Memory B cell (primary cell): Measurements from ENCODE around the gene OR10A6.

Experiments
- ATAC-seq: fragments of 150-1000 bp; cut with Tn5 transposase; 2 replicates; pipeline ENCODE4 v1.10.0; 2021; ENCODE audit warnings: low read depth, mild to moderate bottlenecking, moderate library complexity
- DNase-seq, 2 donors: peaks; one replicate each; pipeline ENCODE4 v3.0.0; 2022; ENCODE audit warnings: low spot score in 2 of 2
- H3K27ac Mint-ChIP-seq: one replicate; pipeline ENCODE4 v1.8.0; 2022; ENCODE audit warnings: mild to moderate bottlenecking, moderate library complexity, mixed read lengths
- H3K27me3 Mint-ChIP-seq: one replicate; pipeline ENCODE4 v1.8.0; 2022; ENCODE audit warnings: mixed read lengths
- H3K36me3 Mint-ChIP-seq: one replicate; pipeline ENCODE4 v1.8.0; 2022; ENCODE audit warnings: mild to moderate bottlenecking, mixed read lengths
- H3K4me1 Mint-ChIP-seq: one replicate; pipeline ENCODE4 v1.8.0; 2022; ENCODE audit warnings: mixed read lengths
- H3K4me3 Mint-ChIP-seq: one replicate; pipeline ENCODE4 v1.8.0; 2022; ENCODE audit warnings: mild to moderate bottlenecking, moderate library complexity, mixed read lengths
- H3K9me3 Mint-ChIP-seq: one replicate; pipeline ENCODE4 v1.8.0; 2022; ENCODE audit warnings: mixed read lengths

OR10A6 gene, protein sequence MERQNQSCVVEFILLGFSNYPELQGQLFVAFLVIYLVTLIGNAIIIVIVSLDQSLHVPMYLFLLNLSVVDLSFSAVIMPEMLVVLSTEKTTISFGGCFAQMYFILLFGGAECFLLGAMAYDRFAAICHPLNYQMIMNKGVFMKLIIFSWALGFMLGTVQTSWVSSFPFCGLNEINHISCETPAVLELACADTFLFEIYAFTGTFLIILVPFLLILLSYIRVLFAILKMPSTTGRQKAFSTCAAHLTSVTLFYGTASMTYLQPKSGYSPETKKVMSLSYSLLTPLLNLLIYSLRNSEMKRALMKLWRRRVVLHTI

DNA sequence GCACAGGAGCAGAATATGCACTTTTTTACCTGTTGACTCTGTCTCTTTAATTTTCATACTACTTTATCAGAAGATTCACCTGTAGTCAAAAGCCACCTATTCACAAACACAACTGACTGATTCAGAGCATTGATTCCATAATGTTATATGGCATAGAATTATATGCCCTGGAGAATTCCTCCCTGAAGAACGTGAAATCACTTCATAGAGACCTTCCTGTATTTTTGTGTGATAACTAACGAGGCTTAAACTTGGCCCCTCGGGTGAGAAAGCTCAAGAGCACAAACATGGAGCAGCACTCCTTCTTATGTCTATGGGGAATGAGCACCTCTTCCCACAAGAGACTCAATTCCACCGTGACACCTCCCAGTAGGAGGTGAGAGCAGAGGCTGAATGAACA, at the start of gene OR10A6:
OR10A6 (minus strand) TSS at position 101 of the 400 bp plus-strand sequence. CDS start 2,606 bp downstream, outside the sequence.
- Mint-ChIP-seq H3K36me3 (no peaks in the 10 kb centered on the region), H3K4me3 (no peak within 1 kb of the TSS), H3K27ac (no peak within 1 kb of the TSS), H3K4me1 (no peaks in the 10 kb centered on the region), H3K27me3 (peaks cover 9% of the 10 kb centered on the region), H3K9me3 (no peaks in the 10 kb centered on the region)
- ATAC-seq (no peak), DNase-seq (no peak)

DNA sequence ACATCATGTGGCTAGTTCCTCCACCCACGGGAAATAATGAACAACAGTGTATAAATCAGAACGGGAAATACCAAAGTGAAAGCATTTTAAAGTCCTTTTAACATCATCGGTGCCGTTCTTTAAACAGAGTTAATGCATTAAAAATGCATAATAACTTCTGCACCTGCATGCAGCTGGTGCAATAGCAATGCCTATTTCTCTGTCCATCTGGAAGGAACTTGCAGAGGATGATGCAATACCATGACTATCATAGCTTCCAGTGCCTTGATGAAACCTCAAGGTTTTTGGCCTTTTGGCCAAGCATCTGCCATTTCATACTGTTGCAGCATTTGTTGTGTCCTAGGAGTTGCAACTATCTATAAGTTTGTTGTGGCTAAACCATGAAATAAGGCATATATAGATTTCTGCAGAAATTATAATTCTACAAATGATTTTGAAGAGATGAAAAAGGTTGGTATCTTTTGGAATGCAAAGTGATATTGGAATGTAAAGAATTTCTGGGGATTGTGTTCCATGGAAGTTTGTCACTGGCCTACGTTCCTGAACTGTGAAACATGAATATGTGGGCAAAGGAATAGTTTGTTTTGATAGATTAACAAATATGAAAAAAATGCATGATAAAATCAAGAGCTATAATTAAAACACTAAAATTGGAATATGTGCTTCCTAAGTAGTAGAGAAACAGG, 46.3 kb upstream of the OR10A6 start:
- no peak overlapping the region for H3K27ac Mint-ChIP-seq
- H3K27me3 Mint-ChIP-seq = no peaks in the 10 kb centered on the region
- ATAC-seq (no peak), DNase-seq (no peak)
- H3K4me1 Mint-ChIP-seq = no peaks in the 10 kb centered on the region
- H3K9me3 Mint-ChIP-seq = no peaks in the 10 kb centered on the region
- no peaks in the 10 kb centered on the region for H3K36me3 Mint-ChIP-seq
- H3K4me3 Mint-ChIP-seq = no peak overlapping the region

DNA sequence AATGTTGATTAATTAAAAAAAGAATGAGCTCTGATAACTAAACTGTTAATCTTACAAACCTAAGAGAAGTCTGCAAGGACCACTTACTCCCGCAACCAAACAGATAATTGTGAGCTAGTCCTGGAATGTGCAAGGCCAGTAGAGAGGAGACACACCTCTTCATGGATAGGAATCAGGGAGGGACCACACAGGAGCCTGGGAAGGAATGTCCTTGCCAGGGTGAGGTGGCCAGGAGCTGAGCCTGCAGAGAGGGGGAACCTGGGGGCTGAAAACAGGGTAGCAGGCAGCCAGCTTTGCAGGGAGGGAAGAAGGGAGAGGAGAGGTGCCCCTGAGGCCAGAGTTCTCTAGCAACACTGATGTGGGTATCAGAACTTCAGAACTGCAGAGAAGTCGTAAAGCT, 43.6 kb upstream of the OR10A6 start:
- H3K9me3 Mint-ChIP-seq = no peaks in the 10 kb centered on the region
- no peak for DNase-seq
- no peaks in the 10 kb centered on the region for H3K36me3 Mint-ChIP-seq

DNA sequence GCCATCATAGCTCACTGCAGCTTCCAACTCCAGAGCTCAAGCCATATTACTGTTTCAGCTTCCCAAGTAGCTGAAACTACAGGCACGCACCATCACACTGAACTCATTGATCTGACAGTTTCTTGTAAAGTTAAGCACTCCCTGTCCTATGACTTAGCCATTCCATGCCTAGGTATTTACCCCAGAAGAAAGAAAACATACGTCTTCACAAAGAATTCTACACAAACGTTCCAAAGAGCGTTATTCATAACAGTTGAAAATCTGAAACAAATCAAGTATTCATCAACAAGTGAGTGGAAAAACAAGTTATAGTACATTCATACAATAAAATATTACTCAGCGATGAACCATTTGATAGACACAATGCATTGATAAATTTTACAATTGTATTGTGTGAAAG, 41.9 kb upstream of the OR10A6 start:
- H3K9me3 Mint-ChIP-seq = no peaks in the 10 kb centered on the region
- no peak overlapping the region for H3K27ac Mint-ChIP-seq
- no peak overlapping the region for H3K4me3 Mint-ChIP-seq
- no peaks in the 10 kb centered on the region for H3K36me3 Mint-ChIP-seq
- DNase-seq = no peak
- H3K27me3 Mint-ChIP-seq = peaks cover 11% of the 10 kb centered on the region
- no peak for ATAC-seq
- no peaks in the 10 kb centered on the region for H3K4me1 Mint-ChIP-seq

More for the DNA sequence above, 43.6 kb upstream of the OR10A6 start:
- ATAC-seq = no peak
- Mint-ChIP-seq H3K4me1 (no peaks in the 10 kb centered on the region), H3K27me3 (peaks cover 5% of the 10 kb centered on the region), H3K27ac (no peak overlapping the region), H3K4me3 (no peak overlapping the region)

DNA sequence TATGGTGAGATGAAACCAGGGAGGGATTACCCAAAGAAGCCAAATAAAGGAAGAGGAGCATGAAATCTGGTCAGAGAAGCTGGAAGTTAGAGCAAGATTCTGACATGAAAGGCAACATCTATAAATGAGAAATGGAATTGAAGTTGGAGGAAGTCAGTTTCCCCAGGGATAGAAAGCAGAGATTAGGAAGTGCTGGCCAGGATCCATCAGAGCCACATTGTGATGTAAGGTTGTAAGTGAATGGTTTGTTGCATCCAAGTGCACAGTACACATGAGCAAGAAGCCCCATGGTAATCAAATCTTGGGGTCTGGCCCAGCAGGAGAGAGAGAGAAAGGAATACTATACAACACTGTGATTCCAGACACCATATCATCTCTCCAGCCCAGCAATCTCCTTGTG, 40.8 kb upstream of the OR10A6 start:
- H3K9me3 Mint-ChIP-seq = no peaks in the 10 kb centered on the region
- H3K4me1 Mint-ChIP-seq = no peaks in the 10 kb centered on the region
- DNase-seq = no peak
- peaks cover 14% of the 10 kb centered on the region for H3K27me3 Mint-ChIP-seq
- H3K4me3 Mint-ChIP-seq = no peak overlapping the region
- H3K27ac Mint-ChIP-seq = no peak overlapping the region
- H3K36me3 Mint-ChIP-seq = no peaks in the 10 kb centered on the region
- ATAC-seq = no peak

DNA sequence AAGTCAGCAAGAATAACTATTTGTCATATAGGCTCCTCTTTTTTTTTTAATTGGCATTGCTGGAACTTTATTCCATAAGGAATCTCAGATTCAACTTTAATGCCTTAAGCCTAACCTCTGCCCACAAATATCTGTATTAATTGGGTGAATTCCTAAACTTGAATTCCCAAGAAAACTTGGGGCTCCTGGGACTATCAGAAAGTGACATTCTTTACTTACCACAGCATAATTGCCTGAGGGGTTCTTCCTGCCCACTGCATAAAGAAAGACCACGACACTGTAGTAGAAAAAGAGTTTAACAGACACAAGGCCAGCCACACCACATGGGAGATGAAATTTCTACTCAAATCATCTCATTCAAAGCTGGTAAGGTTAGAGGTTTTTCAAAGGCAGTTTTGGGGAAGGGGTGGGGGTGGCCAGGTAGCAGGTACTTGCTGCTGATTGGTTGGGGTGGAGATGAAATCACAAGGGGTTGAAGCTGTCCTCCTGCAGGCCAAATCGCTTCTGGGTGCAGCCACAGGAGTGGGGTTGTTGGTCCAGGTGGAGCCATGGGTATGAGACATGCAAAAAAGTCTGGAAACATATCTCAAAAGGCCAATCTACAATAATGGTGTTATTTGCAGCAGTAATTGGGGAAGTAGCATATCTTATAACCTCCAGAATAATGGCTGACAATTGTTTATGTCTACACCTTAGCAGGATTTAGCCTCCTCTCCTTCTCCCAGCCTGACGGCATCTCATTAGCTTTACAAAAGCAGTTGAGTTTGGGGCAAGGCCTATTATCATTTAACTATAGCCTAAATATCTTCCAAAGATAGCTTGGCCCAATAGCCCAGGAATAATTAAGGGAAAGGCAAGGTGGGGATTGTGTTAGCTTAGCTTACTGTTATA, 38.9 kb upstream of the OR10A6 start:
- H3K4me1 Mint-ChIP-seq = no peaks in the 10 kb centered on the region
- H3K4me3 Mint-ChIP-seq = no peak overlapping the region
- H3K27me3 Mint-ChIP-seq = peaks cover 16% of the 10 kb centered on the region
- H3K36me3 Mint-ChIP-seq = no peaks in the 10 kb centered on the region
- ATAC-seq (no peak), DNase-seq (no peak)
- H3K27ac Mint-ChIP-seq = no peak overlapping the region
- H3K9me3 Mint-ChIP-seq = no peaks in the 10 kb centered on the region

DNA sequence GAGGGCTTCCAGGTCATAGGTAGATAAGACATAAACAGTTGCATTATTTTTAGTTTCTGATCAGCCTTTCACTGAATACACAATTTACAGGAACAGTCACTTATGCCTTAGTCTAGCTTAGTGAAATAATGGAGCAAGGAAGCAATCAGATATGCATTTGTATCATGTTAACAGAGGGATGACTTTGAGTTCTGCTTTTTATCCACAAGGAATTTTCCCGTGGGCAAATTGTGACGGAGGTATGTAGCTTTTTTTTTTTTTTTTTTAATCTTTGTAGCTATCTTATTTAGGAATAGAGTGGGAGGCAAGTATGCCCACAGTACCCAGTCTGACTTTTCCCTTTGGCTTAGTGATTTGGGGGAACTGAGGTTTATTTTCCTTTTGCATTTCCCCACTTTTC, 37.6 kb upstream of the OR10A6 start:
- Mint-ChIP-seq H3K27ac (no peak overlapping the region), H3K4me1 (no peaks in the 10 kb centered on the region), H3K4me3 (no peak overlapping the region), H3K36me3 (no peaks in the 10 kb centered on the region), H3K27me3 (peaks cover 16% of the 10 kb centered on the region), H3K9me3 (no peaks in the 10 kb centered on the region)
- no peak for ATAC-seq
- no peak for DNase-seq

DNA sequence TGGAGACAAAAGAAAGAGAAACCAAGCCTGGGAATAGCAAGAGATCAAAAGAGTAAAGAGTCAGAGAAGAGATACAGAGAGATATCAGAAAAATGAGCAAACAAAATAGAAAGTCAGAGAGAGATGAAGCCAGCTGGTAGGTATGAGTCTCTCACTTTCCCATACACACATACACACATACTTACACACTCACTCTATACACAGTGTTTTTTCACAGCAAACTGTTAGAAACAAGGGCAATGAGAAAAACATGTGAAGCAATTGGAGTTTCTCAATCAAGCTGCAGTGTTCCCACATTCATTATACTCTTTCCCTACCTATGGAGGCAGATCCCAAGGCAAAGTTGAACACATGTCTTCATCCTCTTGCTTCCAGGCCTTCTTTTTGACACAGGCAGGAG, 36.8 kb upstream of the OR10A6 start:
- Mint-ChIP-seq H3K27ac (no peak overlapping the region), H3K9me3 (no peaks in the 10 kb centered on the region), H3K4me1 (no peaks in the 10 kb centered on the region), H3K36me3 (no peaks in the 10 kb centered on the region), H3K4me3 (no peak overlapping the region), H3K27me3 (peaks cover 20% of the 10 kb centered on the region)
- no peak for ATAC-seq
- DNase-seq = no peak

DNA sequence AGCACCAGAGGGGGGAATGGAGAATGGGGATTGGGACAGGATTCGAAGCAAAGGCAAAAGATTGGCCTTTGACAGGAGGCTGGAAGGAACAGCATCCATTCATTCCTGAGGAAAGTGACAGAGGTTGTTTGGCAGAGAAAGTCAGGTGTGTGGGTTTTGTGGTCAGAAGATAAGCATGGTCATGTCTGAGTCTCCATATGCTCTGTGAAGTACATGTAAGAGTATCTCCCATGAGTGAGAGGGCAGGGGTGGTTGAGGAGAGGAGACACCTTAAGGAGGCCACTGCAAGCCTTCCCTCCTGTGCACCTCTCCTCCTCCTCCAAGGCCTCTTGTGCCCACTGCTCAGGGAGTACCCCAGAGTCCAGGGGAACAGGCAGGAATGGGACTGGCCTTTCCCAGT, 36.0 kb upstream of the OR10A6 start:
- H3K4me1 Mint-ChIP-seq = no peaks in the 10 kb centered on the region
- no peaks in the 10 kb centered on the region for H3K36me3 Mint-ChIP-seq
- no peaks in the 10 kb centered on the region for H3K9me3 Mint-ChIP-seq
- H3K27me3 Mint-ChIP-seq = peaks cover 20% of the 10 kb centered on the region
- no peak overlapping the region for H3K4me3 Mint-ChIP-seq
- ATAC-seq (no peak), DNase-seq (no peak)
- no peak overlapping the region for H3K27ac Mint-ChIP-seq

DNA sequence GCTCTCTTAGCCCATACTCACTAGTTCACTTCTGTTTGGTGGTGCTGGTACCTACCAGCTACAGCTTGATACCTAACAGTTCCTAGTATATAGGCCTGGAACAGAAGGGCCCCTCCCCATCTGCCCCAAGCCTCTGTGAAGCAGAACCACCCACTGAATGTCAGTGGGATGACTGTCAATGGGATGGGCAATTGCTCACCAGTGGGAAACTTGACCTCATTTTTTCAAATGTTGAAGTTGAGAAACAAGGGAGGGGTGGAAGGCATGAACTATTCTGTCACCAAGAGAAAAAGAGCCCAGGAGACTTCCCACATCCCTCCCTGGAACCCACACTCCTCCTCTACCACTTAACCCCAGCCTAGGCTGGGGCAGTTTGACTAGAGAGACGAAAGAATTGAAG, 34.3 kb upstream of the OR10A6 start, which contains the start of gene NLRP10:
NLRP10 (minus strand) TSS at position 62 of the 400 bp plus-strand sequence. CDS start 1,952 bp downstream, outside the sequence.
- Mint-ChIP-seq H3K9me3 (no peaks in the 10 kb centered on the region), H3K4me3 (no peak within 1 kb of the TSS), H3K27me3 (peaks cover 20% of the 10 kb centered on the region), H3K4me1 (no peaks in the 10 kb centered on the region), H3K27ac (no peak within 1 kb of the TSS), H3K36me3 (no peaks in the 10 kb centered on the region)
- ATAC-seq (no peak), DNase-seq (no peak)

DNA sequence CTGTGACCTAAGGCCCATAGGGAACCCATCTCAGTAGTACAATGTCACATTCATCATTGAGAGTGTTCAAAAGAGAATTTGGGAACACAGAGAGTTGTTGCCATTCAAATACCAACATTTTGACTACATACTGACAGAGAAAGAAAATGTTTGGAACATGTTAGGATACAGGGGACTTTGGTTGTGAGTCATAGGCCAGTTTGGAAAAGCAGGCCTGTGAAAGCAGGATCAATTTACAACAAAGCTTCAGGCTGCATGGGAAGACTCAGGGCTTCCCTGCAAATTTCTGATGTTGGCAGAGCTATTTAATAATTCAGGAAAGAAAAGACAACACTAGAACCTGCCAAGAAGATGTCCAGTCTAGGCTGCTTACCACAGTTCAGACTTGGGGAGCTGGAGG, 33.8 kb upstream of the OR10A6 start:
- no peaks in the 10 kb centered on the region for H3K4me1 Mint-ChIP-seq
- DNase-seq (no peak), ATAC-seq (no peak)
- H3K4me3 Mint-ChIP-seq = no peak overlapping the region
- H3K27ac Mint-ChIP-seq = no peak overlapping the region
- no peaks in the 10 kb centered on the region for H3K36me3 Mint-ChIP-seq
- H3K9me3 Mint-ChIP-seq = no peaks in the 10 kb centered on the region
- H3K27me3 Mint-ChIP-seq = peaks cover 20% of the 10 kb centered on the region

DNA sequence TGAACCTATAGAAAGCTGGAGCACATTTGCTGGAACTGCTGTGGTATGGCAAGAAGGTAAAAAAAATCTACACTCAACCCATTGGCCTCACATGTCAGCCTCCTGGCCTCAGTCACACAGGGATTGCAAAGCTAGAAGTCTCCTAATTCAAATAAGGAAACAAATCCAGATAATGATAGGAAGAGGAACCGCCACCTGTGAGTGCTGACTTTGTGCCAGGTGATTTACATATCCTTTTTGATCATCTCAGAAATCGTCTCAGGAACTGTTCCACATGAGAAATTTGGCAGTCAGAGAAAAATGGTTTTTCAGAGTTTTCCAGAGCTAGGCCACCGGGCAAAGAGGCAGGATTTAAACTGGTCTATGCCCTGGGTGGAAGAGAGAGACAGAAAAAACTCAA, 33.2 kb upstream of the OR10A6 start:
- Mint-ChIP-seq H3K9me3 (no peaks in the 10 kb centered on the region), H3K36me3 (no peaks in the 10 kb centered on the region), H3K27ac (no peak overlapping the region), H3K4me1 (no peaks in the 10 kb centered on the region), H3K27me3 (peaks cover 20% of the 10 kb centered on the region), H3K4me3 (no peak overlapping the region)
- no peak for ATAC-seq
- no peak for DNase-seq

DNA sequence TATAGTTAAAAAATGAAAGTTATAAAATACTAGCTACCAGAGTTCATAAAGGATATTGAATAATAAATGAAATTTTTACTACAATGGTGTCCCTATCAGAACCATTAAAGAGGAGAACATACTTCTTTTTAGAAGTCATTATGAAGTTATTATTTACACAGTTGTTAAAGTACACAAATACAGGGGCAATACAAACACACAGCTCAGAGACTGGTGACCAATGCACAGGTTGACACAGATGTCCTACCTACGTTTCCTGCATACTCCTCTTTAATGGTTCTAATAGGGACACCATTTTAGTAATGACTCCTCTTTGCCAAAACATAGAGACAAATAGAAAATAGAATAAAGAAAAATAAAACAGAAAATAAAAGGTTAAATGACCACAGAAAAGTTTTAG, 24.1 kb upstream of the OR10A6 start:
- Mint-ChIP-seq H3K4me3 (no peak overlapping the region), H3K36me3 (no peaks in the 10 kb centered on the region), H3K27me3 (peaks cover 2% of the 10 kb centered on the region), H3K27ac (no peak overlapping the region), H3K4me1 (no peaks in the 10 kb centered on the region), H3K9me3 (peaks cover 3% of the 10 kb centered on the region)
- ATAC-seq = no peak
- DNase-seq = no peak

DNA sequence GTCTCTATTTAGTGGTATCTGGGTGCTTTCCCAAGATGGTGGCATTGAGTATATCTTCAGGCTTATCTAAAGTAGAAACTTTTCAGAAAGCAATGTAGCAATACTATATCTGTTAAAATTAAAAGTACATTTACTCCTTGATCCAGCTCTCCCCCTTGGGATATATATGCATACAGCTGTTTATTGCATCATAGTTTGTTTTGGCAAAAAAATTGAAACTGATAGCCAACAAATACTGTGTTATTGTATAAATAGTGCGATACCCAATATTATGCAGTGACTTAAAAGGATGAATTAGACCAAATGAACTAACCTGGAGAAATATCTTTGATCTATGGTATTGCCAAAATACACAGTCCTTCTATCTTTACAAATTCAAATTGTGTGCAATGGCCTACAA, 18.9 kb upstream of the OR10A6 start:
- Mint-ChIP-seq H3K27ac (no peak overlapping the region), H3K4me1 (no peaks in the 10 kb centered on the region), H3K36me3 (no peaks in the 10 kb centered on the region)

More for the DNA sequence above, 18.9 kb upstream of the OR10A6 start:
- no peak for DNase-seq
- Mint-ChIP-seq H3K27me3 (peaks cover 10% of the 10 kb centered on the region), H3K4me3 (no peak overlapping the region), H3K9me3 (no peaks in the 10 kb centered on the region)
- no peak for ATAC-seq
